Gastrocnemius medialis (tissue), 4 donors: ENCODE measurements around the gene GALNTL6.

Source experiments
- POLR2A ChIP-seq, 2 donors: fragments of 450-650 bp; IDR thresholded peaks; one replicate each; pipeline ENCODE4 v1.6.1; 2017; ENCODE audit warnings: antibody characterized with exemption in 2 of 2, mild to moderate bottlenecking in 2 of 2, moderate library complexity in 2 of 2
- TF ChIP-seq, protein P1 (sequence below), 5 experiments: fragments of 450-650 bp in 3 of 5; fragments of 200-600 bp in 2 of 5; sonication (generic) in 2 of 5; IDR thresholded peaks in 4 of 5; conservative IDR thresholded peaks in 1 of 5; 1 replicate in 4 of 5; 2 replicates in 1 of 5; pipeline ENCODE4 v1.5.1; 2016 to 2019; ENCODE audit warnings: antibody characterized with exemption in 5 of 5, mild to moderate bottlenecking in 3 of 5, moderate library complexity in 3 of 5

DNA sequence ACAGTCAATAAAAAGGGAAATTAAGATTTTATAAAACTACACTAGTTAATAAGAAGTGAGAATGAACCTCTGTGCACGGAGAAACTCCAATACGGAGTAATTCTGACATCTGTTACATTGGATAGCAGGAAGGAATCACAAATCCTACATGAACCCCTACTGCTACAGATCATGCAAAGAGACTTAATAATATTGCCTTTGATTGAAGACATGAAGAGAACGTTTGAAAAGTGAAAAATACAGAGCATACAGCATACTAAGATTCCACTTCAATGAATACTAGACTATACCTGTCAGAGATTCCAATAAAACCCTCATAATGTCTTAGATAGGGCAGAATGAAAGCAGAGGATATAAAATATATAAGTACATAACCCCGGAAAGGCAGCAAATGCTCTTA is 995.0 kb downstream of the GALNTL6 start:
- TF ChIP-seq, protein P1, sequence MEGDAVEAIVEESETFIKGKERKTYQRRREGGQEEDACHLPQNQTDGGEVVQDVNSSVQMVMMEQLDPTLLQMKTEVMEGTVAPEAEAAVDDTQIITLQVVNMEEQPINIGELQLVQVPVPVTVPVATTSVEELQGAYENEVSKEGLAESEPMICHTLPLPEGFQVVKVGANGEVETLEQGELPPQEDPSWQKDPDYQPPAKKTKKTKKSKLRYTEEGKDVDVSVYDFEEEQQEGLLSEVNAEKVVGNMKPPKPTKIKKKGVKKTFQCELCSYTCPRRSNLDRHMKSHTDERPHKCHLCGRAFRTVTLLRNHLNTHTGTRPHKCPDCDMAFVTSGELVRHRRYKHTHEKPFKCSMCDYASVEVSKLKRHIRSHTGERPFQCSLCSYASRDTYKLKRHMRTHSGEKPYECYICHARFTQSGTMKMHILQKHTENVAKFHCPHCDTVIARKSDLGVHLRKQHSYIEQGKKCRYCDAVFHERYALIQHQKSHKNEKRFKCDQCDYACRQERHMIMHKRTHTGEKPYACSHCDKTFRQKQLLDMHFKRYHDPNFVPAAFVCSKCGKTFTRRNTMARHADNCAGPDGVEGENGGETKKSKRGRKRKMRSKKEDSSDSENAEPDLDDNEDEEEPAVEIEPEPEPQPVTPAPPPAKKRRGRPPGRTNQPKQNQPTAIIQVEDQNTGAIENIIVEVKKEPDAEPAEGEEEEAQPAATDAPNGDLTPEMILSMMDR (IDR thresholded peaks at IDR 0.05 in 4 of 5, conservative IDR thresholded peaks at IDR 0.05 in 1 of 5), result no peak
- no peak for TF ChIP-seq POLR2A (IDR thresholded peaks at IDR 0.05)
